Skin of body (tissue), 2 donors: ENCODE data around the gene TTC6. TPM values are rescaled to one million over a fixed set of nuclear protein-coding genes. Genes with fewer than 3 reads are reported as not detected.
A peak's percentile ranks its signal among the peaks of the same experiment; 100 is the strongest.

ENCODE experiments used
- DNase-seq: peaks from one replicate; lab custom pipeline; 2025; lab: John Stamatoyannopoulos, UW
- total RNA-seq: library from RNA; depleted of rRNA; stranded (reverse); fragments of >200 nt; gene quantifications from one replicate; pipeline ENCODE4 v1.2.3, GENCODE V29; 2014

TTC6 gene
- total RNA-seq, 1 donor from 2014 or later: 0.10 TPM

DNA sequence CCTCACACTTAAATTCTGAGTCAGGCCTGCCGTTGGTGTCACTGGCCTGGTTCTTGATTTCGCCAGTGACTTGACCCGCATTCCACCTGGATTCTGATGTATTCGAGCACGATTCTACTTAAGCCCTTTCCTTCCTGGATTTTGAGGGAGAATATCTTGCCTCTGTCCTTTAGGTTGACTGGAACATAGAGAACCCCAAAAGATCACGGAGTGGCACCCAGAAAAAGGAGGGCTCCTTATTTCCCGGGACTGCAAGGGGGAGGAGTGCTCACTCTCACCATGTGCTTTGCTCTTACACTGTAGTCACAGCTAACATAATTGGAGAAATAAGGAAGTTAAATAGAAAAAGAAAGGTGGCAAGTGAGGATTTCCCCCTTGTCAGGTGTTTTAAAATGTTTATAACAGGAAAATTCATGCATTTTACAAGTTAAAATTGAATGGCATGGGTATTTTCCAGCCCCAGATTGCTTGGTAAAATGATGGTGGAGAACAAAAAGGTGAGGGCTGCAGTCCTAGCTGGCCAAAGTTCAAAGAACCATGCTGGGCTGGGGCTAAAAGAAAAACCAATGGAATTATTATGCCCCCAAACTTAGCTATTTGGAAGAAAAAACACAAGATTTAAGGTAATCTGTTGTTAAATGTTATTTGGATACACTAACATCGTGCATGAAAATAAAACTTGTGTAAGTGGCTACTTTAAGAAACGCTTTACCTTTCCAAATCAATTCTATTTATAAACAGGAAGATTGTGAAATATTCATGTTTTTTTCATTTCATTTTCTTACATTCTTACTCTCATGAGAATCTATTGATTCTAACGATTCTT lies 9.2 kb upstream of the TTC6 start:
- no peak for DNase-seq

DNA sequence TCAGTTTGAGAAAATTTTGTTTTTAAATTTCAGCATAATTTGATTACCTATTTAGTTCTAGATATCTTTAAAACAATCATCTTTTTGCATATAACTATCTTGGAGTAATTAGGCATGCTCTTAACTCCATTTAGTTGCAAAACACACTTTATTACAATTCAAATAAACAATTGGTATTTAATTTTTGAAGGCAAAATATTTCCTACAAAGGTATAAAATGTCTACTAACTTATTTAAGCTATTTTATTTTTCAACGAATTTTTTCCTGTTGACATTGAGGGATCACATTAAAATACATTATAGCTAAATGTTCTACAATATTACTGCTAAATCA lies 8.7 kb upstream of the TTC6 start:
- no peak for DNase-seq

DNA sequence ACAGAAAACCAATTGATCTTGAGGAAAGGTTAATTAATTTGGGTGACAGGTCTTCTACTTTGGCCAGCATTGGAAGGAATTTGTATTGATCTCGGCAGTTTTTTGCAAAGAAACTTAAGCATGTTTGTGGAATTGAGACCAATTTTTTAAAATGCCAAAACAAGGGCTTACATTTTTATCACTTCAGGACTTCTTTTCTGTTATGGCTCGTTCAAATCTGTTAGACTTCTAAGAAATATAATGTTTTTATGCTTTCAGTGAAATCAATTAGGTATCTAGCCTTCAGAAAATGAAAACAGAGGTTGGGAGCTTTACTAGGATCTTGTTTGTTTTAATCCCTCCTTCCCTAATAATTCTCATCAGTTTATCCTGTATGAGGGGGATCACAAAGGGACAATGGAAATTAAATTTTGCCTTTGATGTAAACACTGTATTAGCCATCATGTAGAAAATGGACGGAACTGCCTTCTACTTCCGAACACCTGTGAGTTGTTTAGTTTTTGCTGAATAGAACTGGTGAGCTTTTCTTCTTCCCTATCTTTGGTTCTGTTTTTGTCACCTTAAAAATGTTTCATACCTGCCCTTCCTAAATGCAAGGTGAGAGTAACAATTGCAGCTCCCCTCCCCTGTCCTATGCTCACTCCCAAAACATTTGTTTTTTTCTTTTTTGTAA lies 8.2 kb upstream of the TTC6 start:
- DNase-seq: no peak

DNA sequence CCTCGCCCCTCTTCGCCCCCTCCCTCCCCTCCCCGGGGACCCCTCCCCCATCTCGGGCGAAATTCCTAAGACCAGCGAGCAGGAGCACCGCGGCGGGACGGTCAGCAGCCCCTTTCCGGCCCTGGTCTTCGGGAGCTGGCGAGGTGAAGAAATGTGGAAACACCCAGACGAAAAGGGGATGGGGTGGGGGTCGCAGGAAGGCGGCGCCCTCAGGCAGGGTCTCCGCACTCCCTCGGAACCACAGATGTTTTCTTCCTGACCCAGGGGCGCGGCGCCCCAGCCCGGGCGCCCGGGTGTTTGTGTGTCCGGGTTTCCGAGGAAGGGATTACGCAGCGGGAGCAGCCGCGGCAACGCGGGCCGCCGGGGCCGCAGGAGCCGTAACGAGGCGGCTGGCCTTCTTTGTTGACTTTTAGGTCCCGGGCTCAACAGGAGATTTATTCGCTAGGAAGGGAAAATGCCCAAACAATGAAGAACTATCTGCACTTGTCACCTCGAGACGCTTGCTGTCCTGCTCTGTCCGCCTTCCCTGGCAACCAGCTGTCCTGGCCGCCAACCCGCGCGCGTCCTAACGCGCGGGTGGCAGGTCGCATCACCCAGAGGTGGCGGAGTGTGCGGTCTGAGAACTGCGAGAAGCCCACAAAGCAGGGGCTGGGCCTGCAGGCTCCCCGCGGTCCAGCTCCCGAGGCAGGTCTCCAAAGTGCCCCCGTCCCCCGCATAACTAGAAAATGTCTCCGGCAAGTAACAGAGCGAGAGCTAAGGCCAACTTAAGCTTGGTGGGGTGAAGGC lies 7.4 kb upstream of the TTC6 start:
- no peak for DNase-seq

DNA sequence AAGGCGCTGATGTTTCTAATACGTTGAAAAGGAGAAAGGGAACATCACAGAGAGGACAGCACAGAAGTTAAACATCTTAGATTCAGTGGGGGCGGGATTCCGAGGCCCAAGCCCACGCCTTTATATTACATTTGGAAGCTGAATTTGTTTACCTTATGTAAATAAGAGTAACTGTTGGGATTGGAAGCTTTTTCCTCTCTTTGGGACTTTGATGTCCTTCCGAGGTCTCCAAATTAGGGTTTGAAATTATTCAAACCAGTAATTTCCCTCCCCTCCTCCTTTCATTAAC lies 6.8 kb upstream of the TTC6 start:
- DNase-seq: no peak

DNA sequence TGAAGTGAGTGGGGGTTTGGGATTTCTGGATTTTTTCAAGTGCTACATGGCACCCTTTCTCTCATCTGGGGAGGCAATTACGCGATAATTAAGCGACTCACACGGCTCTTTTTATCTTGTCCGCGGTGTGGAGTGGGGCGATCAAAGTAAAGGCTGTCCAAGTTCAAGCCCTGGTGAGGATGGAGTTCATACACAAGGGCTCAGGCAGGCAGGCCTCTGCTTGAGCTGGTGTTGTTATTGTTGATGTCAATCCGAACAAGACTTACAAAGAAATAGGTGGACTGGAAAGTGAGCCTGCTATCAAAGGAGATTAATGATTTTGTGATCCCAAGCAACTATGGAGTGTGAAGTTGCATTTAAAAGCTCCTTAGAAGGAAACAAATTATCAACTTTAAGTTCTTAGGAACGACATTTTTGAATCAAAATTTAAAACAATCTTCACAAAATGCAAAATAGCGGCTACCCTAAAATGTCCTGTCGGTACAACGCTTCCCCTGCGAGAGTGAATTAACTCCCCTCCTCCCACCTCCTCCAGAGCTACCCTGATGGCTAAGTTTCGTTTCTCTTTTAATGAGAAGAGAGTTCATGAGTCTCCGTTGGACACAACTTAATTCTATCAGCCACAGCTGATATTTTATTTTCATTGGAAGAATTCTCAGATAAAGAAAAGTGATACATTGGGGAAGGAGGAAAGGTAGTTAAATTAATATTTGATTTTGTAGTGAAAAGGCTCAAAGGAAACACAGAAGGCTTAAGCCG lies 6.3 kb upstream of the TTC6 start:
- DNase-seq: no peak

DNA sequence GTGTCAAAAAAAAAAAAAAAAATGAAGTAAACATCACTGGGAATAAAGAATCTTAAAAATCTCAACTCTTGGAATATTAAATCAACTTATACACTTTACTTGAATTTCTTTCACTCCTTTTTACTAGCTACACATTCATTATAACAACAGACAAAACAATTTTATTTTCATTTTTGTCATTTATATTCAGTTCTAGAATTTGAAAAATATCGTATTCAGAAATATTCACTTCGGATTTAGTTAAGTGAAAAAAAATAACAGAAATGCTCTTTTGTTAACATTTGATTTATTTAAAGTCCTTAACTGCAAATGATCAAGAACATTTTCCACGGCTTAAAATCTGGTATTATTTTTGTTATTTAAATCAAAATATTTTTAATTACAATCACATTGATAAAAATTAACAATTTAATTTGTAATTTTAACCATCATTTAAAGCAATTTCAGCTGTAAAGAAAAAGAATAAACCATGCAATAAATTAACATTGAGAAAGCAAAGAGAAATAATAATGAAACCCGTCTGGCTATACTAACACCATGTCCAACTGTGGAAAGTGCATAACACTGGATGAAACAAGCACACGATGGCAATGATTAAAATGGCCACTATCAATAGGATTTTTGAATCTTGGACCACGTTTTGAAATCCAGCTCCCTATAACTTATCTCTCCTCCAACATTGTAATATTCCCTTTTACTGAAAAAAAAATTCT lies 5.6 kb upstream of the TTC6 start:
- DNase-seq: no peak

DNA sequence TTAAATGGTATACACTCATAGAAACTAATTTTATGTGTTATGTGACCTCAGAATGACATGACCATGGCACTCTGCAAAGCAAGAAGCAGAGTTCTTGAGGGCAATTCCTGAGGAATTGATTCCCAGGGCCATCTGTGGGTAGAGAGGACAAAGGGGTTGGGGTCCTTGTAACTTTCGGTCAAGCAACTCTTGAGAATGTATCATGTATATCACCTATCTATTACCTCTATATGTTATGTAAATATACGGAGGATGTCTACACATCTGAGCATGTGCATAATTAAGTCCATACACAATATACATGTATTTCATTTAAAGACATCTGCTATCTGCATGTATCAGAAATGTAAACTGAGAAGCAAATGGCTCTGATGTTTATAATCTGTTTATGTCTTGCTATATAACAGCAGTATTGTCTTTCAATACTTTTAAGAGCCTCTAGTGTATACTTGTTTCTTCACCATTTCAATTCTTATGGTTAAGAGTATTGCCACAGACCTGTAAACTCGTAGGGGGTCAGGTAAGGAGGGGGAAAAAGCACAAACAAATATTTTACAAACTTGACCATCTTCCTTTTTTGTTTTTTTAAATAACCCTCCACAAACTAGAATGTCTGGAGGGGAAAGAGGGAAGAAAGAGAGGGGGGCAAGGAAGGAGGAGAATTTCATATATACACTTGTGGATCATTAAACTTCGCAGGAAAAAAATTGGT lies 4.8 kb upstream of the TTC6 start:
- peak; percentile 13 for DNase-seq

DNA sequence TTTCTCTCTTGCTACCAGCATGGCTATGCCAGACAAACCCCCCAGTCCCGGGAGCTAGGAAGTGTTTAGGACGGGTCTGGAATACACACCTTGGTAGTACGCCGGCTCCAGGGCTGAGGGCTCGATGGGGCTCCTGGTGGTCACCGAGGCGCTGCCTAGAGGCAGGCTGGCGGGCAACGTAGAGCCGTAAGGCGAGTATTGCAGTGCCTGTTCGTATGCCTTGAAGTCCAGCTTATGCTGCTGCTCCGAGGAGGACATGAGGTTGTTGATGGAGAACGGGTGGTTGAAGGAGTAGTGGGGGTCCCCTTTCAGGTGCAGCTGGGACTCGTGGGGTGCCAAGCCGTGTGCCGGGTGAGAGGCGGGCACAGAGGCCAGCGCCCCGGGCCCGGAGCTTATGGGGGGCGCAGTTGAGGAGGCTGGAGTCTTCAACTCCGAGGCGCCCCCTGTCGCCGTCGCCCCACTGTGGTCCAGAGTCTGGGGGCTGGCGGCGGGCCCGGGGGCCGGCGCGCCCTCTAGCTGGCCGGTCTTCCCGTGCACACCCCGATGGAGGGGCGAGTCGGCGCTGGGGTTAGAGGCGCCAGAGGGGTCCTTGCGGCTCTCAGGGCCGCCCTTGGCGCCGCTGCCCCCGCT lies 4.0 kb upstream of the TTC6 start:
- DNase-seq: no peak

DNA sequence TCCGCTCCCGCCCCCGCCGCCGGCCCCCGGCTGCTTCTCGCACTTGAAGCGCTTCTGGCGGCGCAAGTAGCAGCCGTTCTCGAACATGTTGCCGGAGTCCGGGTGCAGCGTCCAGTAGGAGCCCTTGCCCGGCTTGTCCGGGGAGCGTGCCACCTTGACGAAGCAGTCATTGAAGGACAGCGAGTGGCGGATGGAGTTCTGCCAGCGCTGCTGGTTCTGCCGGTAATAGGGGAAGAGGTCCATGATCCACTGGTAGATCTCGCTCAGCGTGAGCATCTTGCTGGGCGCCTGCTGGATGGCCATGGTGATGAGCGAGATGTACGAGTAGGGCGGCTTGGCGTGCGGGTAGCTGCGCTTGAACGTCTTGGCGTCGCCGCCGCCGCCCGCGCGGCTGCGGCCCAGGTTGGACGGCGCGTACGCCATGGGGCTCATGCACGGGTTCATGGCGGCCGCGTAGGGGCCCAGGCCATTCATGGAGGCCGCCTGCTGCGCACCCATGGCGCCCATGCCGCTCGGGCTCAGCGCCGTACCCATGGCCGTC lies 3.4 kb upstream of the TTC6 start:
- no peak for DNase-seq

DNA sequence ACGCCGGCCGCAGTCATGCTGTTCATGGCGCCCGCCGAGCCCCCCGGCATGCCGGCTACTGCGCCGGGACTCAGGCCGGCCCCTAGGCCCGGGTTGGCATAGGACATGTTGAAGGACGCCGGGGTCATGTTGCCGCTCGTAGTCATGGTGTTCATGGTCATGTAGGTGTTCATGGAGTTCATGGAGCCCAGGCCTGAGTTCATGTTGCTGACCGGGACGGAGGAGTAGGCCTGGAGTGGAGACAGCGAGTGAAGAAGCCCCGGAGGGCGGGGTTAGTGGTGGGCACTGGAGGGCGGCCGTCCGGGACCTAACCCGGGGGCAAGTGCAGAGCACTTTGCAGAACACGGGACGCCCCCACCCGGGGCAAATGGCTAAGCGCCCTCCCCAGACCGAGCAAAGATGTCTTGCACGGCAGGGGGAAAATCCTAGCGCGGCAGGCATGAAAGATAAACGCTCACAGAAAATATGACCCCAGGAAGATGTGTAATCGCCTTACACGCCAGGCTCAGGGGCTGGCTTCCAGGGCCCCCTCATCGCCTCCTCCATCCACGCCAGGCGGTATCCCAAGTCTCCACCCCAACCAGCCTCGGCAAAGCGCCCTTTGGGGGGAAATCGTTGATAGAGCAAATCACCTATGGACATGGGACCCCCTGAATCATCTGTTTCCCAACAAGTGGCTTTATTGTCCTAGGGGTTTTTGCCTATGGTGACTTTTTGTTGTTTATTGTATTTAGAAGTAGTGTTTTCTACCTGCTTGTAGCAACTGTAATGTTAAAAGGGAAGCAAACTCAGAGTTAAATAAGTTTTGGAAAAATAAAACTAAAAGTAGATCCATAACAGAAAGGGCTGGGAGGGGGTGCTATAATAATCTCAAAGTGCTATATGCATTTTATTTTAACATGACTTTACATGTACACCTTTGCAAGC lies 2.7 kb upstream of the TTC6 start:
- no peak for DNase-seq

DNA sequence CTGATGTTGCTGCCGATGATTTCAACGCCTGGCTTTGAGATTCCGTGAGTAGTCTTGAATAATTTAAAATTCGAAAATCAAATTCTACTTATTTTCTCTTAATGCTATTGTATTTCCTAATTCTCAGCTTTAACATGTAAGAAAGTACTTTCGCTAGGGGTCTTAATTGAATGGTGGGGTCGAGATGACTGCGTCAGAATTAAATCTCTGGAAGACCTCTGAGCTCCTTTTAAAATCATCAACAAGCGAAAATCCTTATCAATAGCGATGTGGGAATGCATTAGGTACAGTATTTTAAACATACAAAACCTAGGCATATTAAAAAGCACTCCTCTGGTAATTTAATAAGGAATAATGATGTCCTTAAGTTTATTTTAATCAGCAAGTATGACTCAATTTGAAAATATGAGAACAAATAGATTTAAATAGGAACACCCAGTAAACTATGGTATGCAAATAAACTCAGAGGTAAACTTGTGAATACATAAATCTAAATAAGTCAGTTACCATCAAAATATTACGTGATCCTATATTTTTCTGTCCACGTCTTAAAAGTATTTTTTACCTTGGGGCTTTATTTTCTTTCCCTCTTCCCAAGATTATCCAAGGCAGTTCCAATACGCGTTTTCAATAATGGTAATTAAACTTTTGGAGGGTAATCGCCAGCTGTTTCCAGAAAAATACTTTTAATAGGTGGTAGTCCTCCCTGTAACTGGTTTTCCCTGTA lies 1.8 kb upstream of the TTC6 start:
- no peak for DNase-seq

DNA sequence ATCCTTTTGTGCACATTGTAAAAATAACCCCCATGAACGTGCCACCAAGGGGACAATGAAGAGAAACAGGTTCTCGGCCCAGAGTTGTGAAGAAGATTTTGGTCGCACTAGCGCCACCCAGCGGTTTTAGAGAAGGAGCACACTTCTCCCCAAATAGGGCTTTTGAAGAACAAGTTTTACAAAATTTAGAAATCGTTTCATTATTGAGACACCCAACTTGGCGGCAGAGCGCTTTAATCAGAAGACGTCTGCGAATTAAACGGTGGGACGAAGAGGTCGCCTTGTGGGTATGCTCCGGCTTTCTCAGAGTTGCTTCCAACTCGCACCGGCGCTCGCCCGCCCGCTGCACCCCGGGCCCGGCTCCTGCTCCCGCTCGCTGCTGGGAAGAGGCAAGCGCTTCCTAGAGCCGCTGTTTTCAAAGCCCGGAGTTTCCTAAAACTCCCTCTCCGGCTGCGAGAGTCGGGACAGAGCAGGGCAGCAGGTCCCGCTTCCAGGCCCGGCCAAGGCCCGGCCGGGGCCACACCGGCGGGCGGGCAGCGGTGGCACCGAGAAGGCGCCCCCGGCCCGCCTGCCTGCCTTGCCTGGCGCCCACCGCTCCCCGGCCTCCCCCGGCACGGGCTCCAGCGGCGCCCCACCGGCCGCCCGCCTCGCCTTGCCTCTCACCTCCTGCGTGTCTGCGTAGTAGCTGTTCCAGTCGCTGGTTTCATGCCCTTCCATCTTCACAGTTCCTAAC lies 1.0 kb upstream of the TTC6 start:
- DNase-seq: peak; percentile 37

DNA sequence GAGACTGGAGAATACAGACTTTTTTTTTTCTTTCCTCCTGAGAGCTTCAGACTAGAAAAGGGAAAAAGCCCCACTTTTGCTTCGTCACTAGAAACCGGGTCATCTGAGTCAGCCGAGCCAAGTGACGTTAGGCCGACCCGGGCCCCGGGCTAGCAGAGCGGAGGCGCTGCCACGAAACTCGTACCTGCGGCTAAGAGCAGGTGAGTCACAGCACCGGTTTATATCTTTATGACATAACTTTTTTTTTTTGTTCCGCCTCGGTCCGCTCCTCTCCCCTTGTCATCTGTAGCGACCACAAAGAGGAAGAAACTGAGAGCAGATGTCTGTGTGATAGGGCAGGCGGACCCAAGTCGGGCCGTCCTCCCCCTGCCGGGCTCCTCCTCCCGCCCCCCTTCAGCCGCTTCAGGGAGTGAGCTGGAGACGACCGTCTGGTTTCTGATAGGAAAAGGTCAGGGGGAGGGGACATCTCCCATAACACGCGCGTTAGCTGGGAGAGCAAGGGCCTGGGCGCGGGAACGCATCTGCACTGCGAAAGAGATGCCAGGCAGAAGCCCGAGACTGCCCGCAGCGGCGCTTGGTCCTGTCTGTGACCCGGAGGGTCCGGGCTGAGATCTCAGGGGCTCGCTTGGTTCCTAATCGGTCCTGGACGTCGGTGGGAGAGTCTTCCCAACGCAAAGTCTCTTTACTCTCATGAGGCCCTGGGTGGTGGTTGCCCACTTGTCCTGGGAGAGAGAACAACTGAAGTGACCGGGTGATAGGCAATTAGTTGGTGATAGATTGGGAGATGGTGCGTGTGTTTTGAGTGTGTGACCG lies 586 bp downstream of the TTC6 start:
- no peak for DNase-seq

DNA sequence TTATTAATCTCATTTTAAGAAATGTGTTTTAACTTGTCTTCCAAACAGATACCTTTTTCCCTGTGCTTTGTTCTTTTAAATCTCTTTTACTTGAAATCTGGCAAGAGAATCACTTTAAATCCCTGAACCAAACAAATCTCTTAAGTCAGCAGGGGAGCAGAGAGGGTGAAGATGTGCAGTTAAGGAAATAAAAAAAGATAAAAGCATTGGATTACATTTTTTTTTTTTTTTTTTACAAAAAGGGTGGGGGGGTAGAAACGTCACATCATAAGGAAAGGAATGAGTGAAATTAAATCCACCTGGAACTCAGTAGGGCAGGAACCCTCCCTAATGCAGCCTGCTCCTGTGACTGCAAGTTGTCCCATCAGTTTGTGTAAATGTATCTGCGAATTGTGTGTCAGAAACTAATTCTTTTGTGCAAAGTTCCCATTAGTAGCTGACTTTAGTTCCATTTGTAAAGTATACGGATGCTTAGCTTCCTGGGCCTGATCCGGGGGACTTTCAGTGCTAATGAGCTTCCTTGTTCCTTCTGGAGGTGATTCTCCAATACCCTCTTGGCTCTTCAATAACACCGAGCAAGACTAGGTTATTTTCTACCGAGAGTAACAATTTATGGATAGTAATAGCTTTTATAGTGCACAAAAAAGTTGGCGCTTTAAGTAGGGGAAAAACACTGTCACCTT lies 1.5 kb downstream of the TTC6 start:
- DNase-seq: no peak

DNA sequence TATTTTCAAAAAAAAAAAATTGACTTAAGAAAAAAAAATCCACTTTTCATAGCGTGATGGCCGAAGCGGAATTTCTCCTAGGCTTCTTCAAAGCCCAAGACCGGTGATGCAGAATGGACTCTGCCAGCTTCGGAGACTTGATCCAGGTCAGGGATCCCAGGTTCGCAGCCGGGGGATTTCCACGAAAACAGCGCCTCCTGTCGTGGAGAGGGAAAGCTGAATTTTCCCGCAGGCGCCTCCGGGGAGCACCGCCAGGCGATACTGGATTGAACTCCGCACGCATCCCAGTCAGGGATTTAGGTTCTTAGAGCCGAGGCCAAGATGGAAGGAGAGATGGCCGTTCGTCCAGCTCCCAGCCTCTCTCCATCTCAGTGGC lies 2.1 kb downstream of the TTC6 start:
- DNase-seq: no peak
